ENCODE data around the gene HNF4A. TPM values are rescaled to one million over a fixed set of nuclear protein-coding genes. Genes with fewer than 3 reads are reported as not detected.

Gene HNF4A
- total and polyA plus RNA-seq, 2 of the 13 experiments (the other 11 are each of a cell fraction or from before 2014, with no cell fraction given), result 80.9 to 169 TPM

- no peak for TF ChIP-seq HMGXB4 (CRISPR knock-in tag; IDR thresholded peaks at IDR 0.05; ENCODE audit: borderline replicate concordance in 1 of 2, low read depth in 1 of 2)
- TF ChIP-seq BATF2 (CRISPR knock-in tag; IDR thresholded peaks at IDR 0.05), result no peak
- 0 out of 2 replicates have a peak, but pooled peaks have one; percentile 6 for TF ChIP-seq ZNF276 (CRISPR knock-in tag; IDR thresholded peaks at IDR 0.05; ENCODE audit: low read depth)
- TF ChIP-seq SNAI1 (CRISPR knock-in tag; IDR thresholded peaks at IDR 0.05; ENCODE audit: borderline replicate concordance), result no peak
- TF ChIP-seq PTBP1 (IDR thresholded peaks at IDR 0.05; ENCODE audit: low read depth, low read length, poor library complexity, severe bottlenecking), result no peak
- TF ChIP-seq ZNF598 (CRISPR knock-in tag; IDR thresholded peaks at IDR 0.05; ENCODE audit: borderline replicate concordance), result 0 out of 2 replicates have a peak, but pooled peaks have one; percentile 32
- no peak for TF ChIP-seq DPF2 (CRISPR knock-in tag; IDR thresholded peaks at IDR 0.05; ENCODE audit: borderline replicate concordance, low read depth)
- TF ChIP-seq ZNF556 (CRISPR knock-in tag; IDR thresholded peaks at IDR 0.05; ENCODE audit: borderline replicate concordance), result no peak
- TF ChIP-seq ZBTB20 (CRISPR knock-in tag; IDR thresholded peaks at IDR 0.05; ENCODE audit: borderline replicate concordance, low read depth), result no peak
- TF ChIP-seq BCLAF1 (IDR thresholded peaks at IDR 0.05), result no peak
- no peak for TF ChIP-seq ZNF503 (CRISPR knock-in tag; IDR thresholded peaks at IDR 0.05)
- no peak; the same call in 1 of the 2 replicates for TF ChIP-seq ZNF350 (CRISPR knock-in tag; IDR thresholded peaks at IDR 0.05; ENCODE audit: borderline replicate concordance, low read depth)
- TF ChIP-seq AGO1 (IDR thresholded peaks at IDR 0.05; ENCODE audit: low read depth, low read length, poor library complexity, severe bottlenecking), result peak; percentile 57
- TF ChIP-seq ZNF775 (CRISPR knock-in tag; IDR thresholded peaks at IDR 0.05; ENCODE audit: borderline replicate concordance), result no peak
- no peak for TF ChIP-seq ZNF550 (CRISPR knock-in tag; IDR thresholded peaks at IDR 0.05; ENCODE audit: borderline replicate concordance)
- 0 out of 2 replicates have a peak, but pooled peaks have one; percentile 18 for TF ChIP-seq FLYWCH1 (CRISPR knock-in tag; IDR thresholded peaks at IDR 0.05)
- no peak for TF ChIP-seq THRA (CRISPR knock-in tag; IDR thresholded peaks at IDR 0.05; ENCODE audit: borderline replicate concordance)
- no peak for TF ChIP-seq ZSCAN9 (CRISPR knock-in tag; IDR thresholded peaks at IDR 0.05; ENCODE audit: borderline replicate concordance)
Observed at GRCh38 chr20:44414346-44414714, 58.8 kb downstream of the HNF4A start (continued).
